Right kidney (tissue), 1 donor: Measurements from ENCODE around the gene PLD1.
"Not testable (repeated sequence)": the region's sequence is repeated elsewhere in the genome, so short reads cannot be mapped to it uniquely, and the experiment has no call there.

Source experiments
- DNase-seq: peaks from one replicate; pipeline ENCODE4 v3.0.0-alpha.2; 2016

Gene PLD1

GRCh38 chr3:171607452-171607851 is 202.8 kb downstream of the PLD1 start:
- DNase-seq = no peak

DNA sequence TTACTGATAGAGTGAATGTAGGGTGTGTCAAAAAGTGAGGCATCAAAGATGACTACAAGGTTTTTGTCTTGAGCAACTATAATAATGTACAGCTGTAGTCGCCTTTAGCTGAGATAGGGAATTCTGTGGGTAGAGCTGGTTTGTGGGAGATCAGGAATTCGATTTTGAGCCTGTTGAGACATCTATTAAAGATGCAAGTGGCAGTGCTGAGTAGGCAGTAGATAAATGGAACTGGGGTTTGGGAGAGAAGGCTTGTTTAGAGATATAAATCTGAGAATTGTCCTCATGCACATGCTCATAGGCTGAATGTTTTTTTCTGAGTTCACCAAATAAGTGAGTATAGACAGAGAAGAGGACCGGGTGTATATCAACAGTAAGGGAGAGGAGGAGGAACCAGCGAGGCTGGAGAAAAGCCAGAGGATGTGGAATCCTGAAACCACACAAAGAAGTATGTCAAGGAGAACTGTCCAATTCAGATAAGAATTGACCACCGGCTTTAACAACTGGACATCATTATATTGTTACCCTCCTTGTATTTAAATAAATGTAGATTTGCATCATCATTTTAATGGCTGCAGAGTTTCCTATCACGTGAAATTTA is 204.0 kb downstream of the PLD1 start:
- DNase-seq = no peak

- no peak for DNase-seq
Measured at GRCh38 chr3:171604370-171604769, 205.9 kb downstream of the PLD1 start.

DNA sequence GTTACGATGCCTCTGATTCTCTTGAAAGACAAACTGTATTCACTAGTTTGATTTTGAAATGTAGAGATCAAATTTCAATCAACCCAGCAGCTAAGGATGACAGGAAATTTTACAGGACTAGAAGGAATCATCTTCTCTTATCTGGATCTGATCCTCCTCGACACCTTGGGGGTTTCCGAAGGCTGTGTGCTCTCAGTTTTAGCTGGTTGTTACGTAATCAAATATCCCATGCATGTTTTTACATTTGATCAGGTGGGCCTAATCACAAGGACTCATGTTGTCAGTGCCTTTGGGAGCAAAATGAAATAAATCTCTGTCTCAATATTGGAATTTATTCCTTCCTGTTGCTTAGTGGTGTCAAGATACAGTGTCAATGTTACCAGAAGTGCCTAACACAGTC is 208.2 kb downstream of the PLD1 start:
- DNase-seq = no peak

DNA sequence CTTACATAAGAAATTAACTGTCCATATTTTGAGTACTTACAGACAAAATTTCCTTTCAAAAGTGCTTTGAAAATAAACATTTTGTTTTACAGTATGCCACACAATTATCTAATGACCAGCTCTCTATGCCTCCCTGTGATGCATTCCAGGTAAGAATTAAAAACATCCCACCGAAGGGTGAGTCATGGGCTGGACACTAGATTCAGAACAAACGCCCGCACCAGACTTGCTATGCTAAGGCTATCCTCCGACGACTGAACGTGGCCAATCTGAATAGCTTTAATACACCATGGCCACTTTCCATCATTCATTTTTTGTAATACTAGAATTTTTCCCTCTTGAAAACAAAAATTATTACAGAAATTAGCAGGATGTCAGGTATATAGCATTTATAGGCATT is 210.3 kb downstream of the PLD1 start:
- DNase-seq = no peak

DNA sequence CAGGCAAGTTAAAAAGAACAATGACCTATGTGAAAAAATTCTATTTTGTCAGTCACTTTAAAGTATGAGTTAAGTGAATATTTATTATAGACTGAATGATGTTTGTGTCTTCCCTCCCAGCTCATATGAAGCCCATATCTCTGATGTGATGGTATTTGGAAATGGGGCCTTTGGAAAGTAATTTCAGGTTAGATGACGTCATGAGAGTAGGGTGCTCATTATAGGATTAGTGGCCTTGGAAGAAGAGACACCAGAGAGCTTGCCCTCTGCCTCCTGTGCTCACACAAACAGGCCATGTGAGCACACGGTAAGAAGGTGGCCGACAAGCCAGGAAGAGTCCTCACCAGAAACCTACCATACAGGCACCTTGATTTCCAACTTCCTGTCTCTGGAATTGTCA is 211.3 kb downstream of the PLD1 start:
- no peak for DNase-seq

DNA sequence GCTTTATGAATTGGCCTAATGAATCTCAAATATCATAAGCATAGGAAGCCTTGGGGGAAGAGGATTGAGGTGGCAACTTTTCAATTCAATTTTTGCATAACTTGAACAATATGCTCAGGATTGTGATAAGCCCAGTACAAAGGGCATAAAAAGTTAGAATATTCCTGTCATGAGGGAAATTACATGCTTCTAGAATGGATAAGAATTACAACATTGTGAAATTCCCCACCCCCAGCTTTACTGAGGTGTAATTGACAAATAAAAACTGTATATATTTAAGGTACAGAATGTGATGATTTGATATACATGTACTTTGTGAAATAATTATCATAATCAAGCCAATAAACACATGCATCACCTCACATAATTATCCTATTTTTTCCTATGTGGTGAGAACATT is 217.5 kb downstream of the PLD1 start:
- DNase-seq = no peak

GRCh38 chr3:171591070-171591469 is 219.2 kb downstream of the PLD1 start:
- DNase-seq = no peak

DNA sequence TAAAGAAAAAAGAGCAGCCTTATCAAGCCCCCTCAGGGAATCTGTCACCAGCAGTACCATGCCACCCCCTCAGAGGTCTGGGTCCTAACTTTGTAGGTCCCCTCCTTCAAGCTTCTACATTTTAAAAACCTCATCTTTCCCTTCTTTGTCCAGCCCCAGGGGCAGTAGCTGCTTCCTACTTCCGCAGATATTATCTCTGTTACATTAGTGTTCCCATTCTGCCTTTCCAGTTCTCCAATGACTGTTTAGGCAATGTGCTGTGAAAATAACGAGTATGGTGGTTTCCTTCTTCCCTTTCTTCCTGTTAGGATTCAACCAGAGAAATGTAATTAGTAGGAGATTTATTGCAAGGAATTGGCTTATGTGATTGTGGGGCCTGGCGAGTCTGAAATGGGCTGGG is 224.0 kb downstream of the PLD1 start:
- no peak for DNase-seq

- DNase-seq = no peak
Measured at GRCh38 chr3:171585039-171585438, 225.2 kb downstream of the PLD1 start.

DNA sequence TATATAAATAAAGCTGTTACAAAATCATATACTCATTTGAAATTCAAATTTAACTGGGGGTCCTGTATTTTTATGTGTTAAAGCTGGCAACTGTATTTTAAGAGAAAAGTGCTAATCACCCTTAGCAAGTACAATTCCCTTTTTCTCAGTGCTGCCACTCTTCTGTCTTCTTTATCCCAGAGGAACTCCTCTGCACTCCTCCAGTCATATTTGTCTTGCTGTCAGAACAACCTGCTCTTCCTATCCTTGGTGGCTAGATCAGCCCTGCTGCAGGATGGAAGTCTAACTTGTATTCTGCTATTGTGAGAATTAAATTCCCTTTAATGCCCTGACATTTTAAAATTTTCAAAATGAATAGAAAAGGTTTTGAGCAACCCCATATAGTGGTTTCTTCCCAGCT is 226.2 kb downstream of the PLD1 start:
- no peak for DNase-seq

- DNase-seq = no peak
Measured at GRCh38 chr3:171574556-171575240, 235.6 kb downstream of the PLD1 start.

- DNase-seq = no peak
Measured at GRCh38 chr3:171569571-171570132, 240.6 kb downstream of the PLD1 start.

DNA sequence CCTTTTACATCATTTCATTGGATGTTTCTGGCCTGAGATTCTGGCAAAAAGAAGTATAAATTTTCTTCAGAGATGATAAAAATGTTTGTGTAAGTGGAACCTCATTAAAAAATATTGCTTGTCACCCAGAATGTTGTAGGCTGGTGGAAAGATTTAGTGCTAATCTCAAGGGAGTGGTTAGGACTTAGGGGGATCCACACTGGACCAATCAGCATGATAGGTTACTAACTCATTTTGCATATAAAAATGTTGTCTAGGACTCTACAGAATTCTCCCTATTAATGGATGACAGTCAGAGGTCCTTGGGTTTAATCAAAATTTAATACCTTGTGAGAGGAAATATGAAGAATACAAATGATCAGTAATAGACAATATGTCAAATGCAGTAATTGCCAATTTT is 241.5 kb downstream of the PLD1 start:
- no peak for DNase-seq

- peak; percentile 22 for DNase-seq
Measured at GRCh38 chr3:171566803-171567422, 243.4 kb downstream of the PLD1 start.

DNA sequence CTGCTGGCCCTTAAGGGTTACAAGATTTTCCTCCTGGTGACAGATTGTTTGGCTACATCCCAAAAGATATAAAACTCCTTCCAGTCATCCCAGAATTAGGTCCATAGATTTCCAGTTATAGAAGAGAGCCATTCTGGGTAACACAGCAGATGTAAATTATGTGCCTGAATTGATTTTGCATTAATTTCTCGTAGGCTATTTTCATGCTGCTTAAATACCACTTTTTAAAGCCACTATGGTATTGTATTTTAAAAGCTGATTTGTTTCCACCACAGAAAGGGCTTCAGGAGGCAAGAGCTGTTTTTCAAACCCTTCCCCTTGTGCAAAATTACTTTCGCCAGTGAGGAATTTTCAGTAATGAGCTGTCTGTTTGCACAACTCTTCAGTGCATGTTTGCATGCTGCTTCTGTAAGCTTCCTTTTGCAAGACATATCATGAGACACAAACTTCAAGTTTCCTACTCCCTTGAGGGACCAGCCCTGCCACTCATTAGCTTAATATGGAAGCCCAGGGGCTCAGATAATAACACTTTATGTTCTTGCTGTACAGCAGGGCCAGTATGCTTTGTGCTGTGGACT is 244.7 kb downstream of the PLD1 start:
- no peak for DNase-seq

GRCh38 chr3:171564748-171565480 is 245.4 kb downstream of the PLD1 start:
- DNase-seq = no peak

- no peak for DNase-seq
Measured at GRCh38 chr3:171563298-171563697, 247.0 kb downstream of the PLD1 start.

DNA sequence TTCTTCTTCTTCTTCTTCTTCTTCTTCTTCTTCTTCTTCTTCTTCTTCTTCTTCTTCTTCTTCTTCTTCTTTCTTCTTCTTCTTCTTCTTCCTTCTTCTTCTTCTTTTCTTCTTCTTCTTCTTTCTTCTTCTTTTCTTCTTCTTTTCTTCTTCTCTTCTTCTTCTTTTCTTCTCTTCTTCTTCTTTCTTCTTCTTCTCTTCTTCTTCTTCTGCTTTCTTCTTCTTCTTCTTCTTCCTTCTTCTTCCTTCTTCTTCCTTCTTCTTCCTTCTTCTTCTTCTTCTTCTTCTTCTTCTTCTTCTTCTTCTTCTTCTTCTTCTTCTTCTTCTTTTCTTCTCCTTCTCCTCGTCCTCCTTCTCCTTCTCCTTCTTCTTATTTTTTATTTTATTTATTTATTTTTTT is 247.8 kb downstream of the PLD1 start:
- not testable (repeated sequence) for DNase-seq

- no peak for DNase-seq
Measured at GRCh38 chr3:171561596-171562323, 248.5 kb downstream of the PLD1 start.

DNA sequence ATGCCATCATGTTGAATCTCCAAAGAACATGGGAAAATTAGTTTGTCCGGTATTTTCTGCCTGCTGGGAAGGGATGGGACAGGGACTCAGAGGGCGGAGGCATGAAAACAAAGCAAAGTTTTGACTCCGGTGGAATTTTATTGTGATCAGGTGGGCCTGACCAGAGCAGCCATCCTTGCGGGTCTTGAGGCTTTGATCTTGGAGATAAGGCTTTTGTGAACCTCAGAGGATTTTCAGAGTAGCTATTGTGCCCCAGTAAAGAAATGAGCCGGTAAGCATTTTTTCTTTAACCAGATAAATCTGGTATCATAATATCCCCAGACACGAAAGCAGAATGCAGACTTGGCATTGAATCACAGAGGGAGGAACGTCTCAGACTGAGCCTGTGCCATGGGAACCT is 250.7 kb downstream of the PLD1 start:
- no peak for DNase-seq

DNA sequence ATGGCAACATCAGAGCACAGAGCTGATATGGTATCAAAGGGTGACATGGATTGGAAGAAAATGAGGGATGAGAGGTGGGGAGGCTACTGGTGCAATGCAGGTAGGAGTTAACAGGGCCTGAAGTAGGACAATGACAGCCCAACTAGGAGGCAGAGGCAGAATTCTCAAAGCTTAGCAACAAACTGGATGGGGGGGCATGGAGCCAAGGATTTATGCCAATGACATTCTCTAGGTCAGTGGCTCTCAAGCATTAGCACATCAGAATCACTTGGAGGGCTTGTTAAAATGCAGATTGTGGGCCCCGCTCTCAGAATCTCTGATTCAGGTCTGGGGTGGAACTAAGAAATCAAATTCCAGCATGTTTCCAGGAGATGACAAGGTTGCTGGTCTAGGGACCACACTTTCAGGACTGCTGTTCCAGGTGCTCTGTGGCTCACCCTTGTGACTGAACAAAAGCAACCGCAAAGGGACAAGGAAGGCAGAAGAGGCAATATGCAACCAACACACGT is 252.0 kb downstream of the PLD1 start:
- DNase-seq = no peak
